GM23338 (cell line): Measurements from ENCODE around the gene ISLR2. TPM values are rescaled to one million over a fixed set of nuclear protein-coding genes. Genes with fewer than 3 reads are reported as not detected.

Experiments used
- ATAC-seq: fragments of 200-7000 bp; cut with Tn5 transposase; 3 replicates; pipeline ENCODE4 v1.9.1; 2020
- DNase-seq: peaks from one replicate; pipeline ENCODE4 v3.0.0-alpha.2; 2015; ENCODE audit warnings: low spot score
- H2AFZ ChIP-seq: fragments of 200-600 bp; sonication (generic); 2 replicates; pipeline ENCODE4 v1.8.0; 2016; ENCODE audit warnings: antibody characterized with exemption, mild to moderate bottlenecking, moderate library complexity
- H3F3A ChIP-seq: fragments of 200-600 bp; sonication (generic); replicated peaks from 2 replicates; pipeline ENCODE4 v1.8.0; 2017; ENCODE audit warnings: antibody characterized with exemption, mixed run types, low read depth
- H3K27ac ChIP-seq: fragments of 200-600 bp; sonication (generic); 2 replicates; pipeline ENCODE4 v1.6.1; 2016; ENCODE audit warnings: low read depth
- H3K27me3 ChIP-seq: fragments of 200-600 bp; sonication (generic); 2 replicates; pipeline ENCODE4 v1.8.0; 2016; ENCODE audit warnings: mild to moderate bottlenecking, mixed run types, moderate library complexity; ENCODE audit not compliant: insufficient read depth
- H3K36me3 ChIP-seq: fragments of 200-600 bp; sonication (generic); 2 replicates; pipeline ENCODE4 v1.8.0; 2016; ENCODE audit warnings: mild to moderate bottlenecking; ENCODE audit not compliant: insufficient read depth
- H3K4me1 ChIP-seq: fragments of 200-600 bp; sonication (generic); 2 replicates; pipeline ENCODE4 v1.8.0; 2016; ENCODE audit warnings: mild to moderate bottlenecking, moderate library complexity; ENCODE audit not compliant: insufficient read depth
- H3K4me2 ChIP-seq: fragments of 200-600 bp; sonication (generic); 2 replicates; pipeline ENCODE4 v1.7.1; 2017; ENCODE audit warnings: mixed run types
- H3K4me3 ChIP-seq: fragments of 200-600 bp; sonication (generic); 2 replicates; pipeline ENCODE4 v1.6.1; 2016; ENCODE audit warnings: mixed run types
- H3K79me2 ChIP-seq: fragments of 200-600 bp; sonication (generic); replicated peaks from 2 replicates; pipeline ENCODE4 v1.8.0; 2017; ENCODE audit warnings: mild to moderate bottlenecking; ENCODE audit not compliant: insufficient read depth
- H3K9me2 ChIP-seq: fragments of 200-600 bp; sonication (generic); 2 replicates; pipeline ENCODE4 v1.8.0; 2017; ENCODE audit not compliant: insufficient read depth
- H4K20me1 ChIP-seq: fragments of 200-600 bp; sonication (generic); replicated peaks from 2 replicates; pipeline ENCODE4 v1.8.0; 2017; ENCODE audit warnings: mild to moderate bottlenecking; ENCODE audit not compliant: insufficient read depth
- H3K27ac Mint-ChIP-seq: 2 replicates; pipeline ENCODE4 v1.8.0; 2020; ENCODE audit warnings: inconsistent platforms, mild to moderate bottlenecking, moderate library complexity, mixed read lengths
- H3K27me3 Mint-ChIP-seq: 3 replicates; pipeline ENCODE4 v1.8.0; 2022; ENCODE audit warnings: low read depth, mild to moderate bottlenecking, moderate library complexity, mixed read lengths, inconsistent platforms; ENCODE audit not compliant: insufficient read depth, poor library complexity
- H3K36me3 Mint-ChIP-seq: 3 replicates; pipeline ENCODE4 v1.8.0; 2021; ENCODE audit warnings: low read depth, mild to moderate bottlenecking, inconsistent platforms, moderate library complexity, mixed read lengths
- H3K4me1 Mint-ChIP-seq: 3 replicates; pipeline ENCODE4 v1.8.0; 2020; ENCODE audit warnings: mild to moderate bottlenecking, inconsistent platforms, mixed read lengths
- H3K4me3 Mint-ChIP-seq: 3 replicates; pipeline ENCODE4 v1.8.0; 2021; ENCODE audit warnings: moderate library complexity, mild to moderate bottlenecking, inconsistent platforms, mixed read lengths
- H3K9me3 Mint-ChIP-seq: 3 replicates; pipeline ENCODE4 v1.8.0; 2020; ENCODE audit warnings: moderate library complexity, mild to moderate bottlenecking, inconsistent platforms, mixed read lengths
- CREB1 ChIP-seq: fragments of 250-450 bp; sonication (Bioruptor Pico); IDR thresholded peaks from 2 replicates; pipeline ENCODE4 v1.5.0; 2020; ENCODE audit warnings: low read depth, mild to moderate bottlenecking, moderate library complexity
- ETS1 ChIP-seq: IDR thresholded peaks from 2 replicates; pipeline ENCODE4 v1.6.1; 2016; ENCODE audit warnings: antibody characterized with exemption
- EZH2 ChIP-seq: fragments of 200-600 bp; sonication (generic); IDR thresholded peaks from one replicate; pipeline ENCODE4 v1.8.0; 2017; ENCODE audit warnings: antibody characterized with exemption, mild to moderate bottlenecking, low read depth; ENCODE audit not compliant: unreplicated experiment
- EZH2phosphoT487 ChIP-seq: fragments of 200-600 bp; sonication (generic); IDR thresholded peaks from one replicate; pipeline ENCODE4 v1.8.1; 2018; ENCODE audit warnings: antibody characterized with exemption; ENCODE audit not compliant: unreplicated experiment
- JUNB ChIP-seq: IDR thresholded peaks from one replicate; pipeline ENCODE4 v1.6.1; 2016; ENCODE audit warnings: antibody characterized with exemption; ENCODE audit not compliant: unreplicated experiment
- NANOG ChIP-seq: IDR thresholded peaks from 2 replicates; pipeline ENCODE4 v1.6.1; 2016; ENCODE audit warnings: antibody characterized with exemption, borderline replicate concordance
- POLR2AphosphoS5 ChIP-seq: IDR thresholded peaks from 2 replicates; pipeline ENCODE4 v1.6.1; 2016; ENCODE audit warnings: antibody characterized with exemption, low read depth
- STAT1 ChIP-seq: IDR thresholded peaks from one replicate; pipeline ENCODE4 v1.6.1; 2016; ENCODE audit warnings: antibody characterized with exemption; ENCODE audit not compliant: unreplicated experiment
- ZNF114 ChIP-seq: fragments of 250-450 bp; sonication (Bioruptor Pico); IDR thresholded peaks from 2 replicates; pipeline ENCODE4 v1.5.0; 2020; ENCODE audit warnings: mild to moderate bottlenecking, moderate library complexity
- ZNF331 ChIP-seq: fragments of 250-450 bp; sonication (Bioruptor Pico); IDR thresholded peaks from 2 replicates; pipeline ENCODE4 v1.5.0; 2020; ENCODE audit warnings: low read depth, mild to moderate bottlenecking, moderate library complexity
- ZNF462 ChIP-seq: fragments of 250-450 bp; sonication (Bioruptor Pico); IDR thresholded peaks from 2 replicates; pipeline ENCODE4 v1.5.0; 2020; ENCODE audit warnings: mild to moderate bottlenecking, moderate library complexity
- polyA plus RNA-seq: library from polyadenylated mRNA; unstranded; fragments of >200 nt; fragmentation: Nextera tagmentation; extraction: Ambion mirVana; gene quantifications from 2 replicates; pipeline ENCODE4 v1.2.1, GENCODE V29; 2016
- total RNA-seq: library from RNA; depleted of rRNA; stranded (reverse); fragments of >200 nt; shearing (Covaris generic); gene quantifications from 2 replicates; pipeline ENCODE4 v1.2.3, GENCODE V29; 2014
- TF ChIP-seq, protein P1 (sequence below), 2 experiments: fragments of 200-600 bp in 1 of 2; sonication (generic) in 1 of 2; conservative IDR thresholded peaks; 2 replicates each; pipeline versions ENCODE4 v1.5.1 to v1.6.1; 2016 to 2017; ENCODE audit warnings: antibody characterized with exemption in 2 of 2, low read depth in 2 of 2, mild to moderate bottlenecking in 2 of 2, moderate library complexity in 1 of 2
- TF ChIP-seq, protein P2 (sequence below): IDR thresholded peaks from one replicate; pipeline ENCODE4 v1.6.1; 2018; ENCODE audit warnings: antibody characterized with exemption; ENCODE audit not compliant: unreplicated experiment

ISLR2 gene
- total and polyA plus RNA-seq, 2 experiments from 2014 or later, result 0.13 to 0.21 TPM

DNA sequence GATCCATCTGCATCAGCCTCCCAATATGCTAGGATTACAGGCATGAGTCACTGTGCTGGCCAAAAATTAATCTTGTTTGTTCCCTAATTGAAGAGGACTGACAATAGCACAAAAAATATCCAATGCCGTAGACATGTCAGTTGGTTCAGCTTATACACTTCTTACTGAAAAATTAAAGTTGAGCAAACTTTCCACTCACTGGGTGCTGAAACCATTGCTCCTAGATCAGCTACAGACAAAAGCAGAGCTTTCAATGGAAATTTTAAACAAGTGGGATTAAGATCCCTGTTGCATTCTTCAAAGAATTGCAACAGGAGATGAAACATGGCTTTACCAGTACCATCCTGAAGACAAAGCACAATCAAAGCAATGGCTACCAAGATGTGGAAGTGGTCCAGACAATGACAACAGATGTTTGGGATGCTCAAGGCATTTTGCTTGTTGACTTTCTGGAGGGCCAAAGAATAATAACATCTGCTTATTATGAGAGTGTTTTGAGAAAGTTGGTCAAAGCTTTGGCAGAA, 16.0 kb downstream of the ISLR2 start:
- ATAC-seq (no peak), DNase-seq (no peak)
- Mint-ChIP-seq H3K4me1 (peaks cover 5% of the 10 kb centered on the region; the same call in 2 of the 3 replicates), H3K9me3 (peaks cover 11% of the 10 kb centered on the region; the same call in 2 of the 3 replicates), H3K36me3 (no peaks in the 10 kb centered on the region), H3K4me3 (no peak overlapping the region), H3K27ac (no peak overlapping the region), H3K27me3 (peaks cover 4% of the 10 kb centered on the region)
- Histone ChIP-seq H3K4me2 (no peak overlapping the region), H3K36me3 (no peaks in the 10 kb centered on the region), H3K27ac (no peak overlapping the region), H3K9me2 (no peaks in the 10 kb centered on the region), H3K79me2 (no peaks in the 10 kb centered on the region), H3F3A (no peaks in the 10 kb centered on the region), H3K4me3 (no peak overlapping the region), H4K20me1 (no peaks in the 10 kb centered on the region), H3K4me1 (peaks cover 13% of the 10 kb centered on the region), H3K27me3 (no peaks in the 10 kb centered on the region), H2AFZ (no peak overlapping the region)
- TF ChIP-seq ZNF331 (CRISPR knock-in tag) (no peak), ZNF462 (no peak), CREB1 (CRISPR knock-in tag) (no peak), STAT1 (no peak), ZNF114 (CRISPR knock-in tag) (no peak), POLR2AphosphoS5 (no peak), EZH2 (no peak), NANOG (no peak), EZH2phosphoT487 (no peak), JUNB (no peak), ETS1 (no peak)
- TF ChIP-seq, protein P1, sequence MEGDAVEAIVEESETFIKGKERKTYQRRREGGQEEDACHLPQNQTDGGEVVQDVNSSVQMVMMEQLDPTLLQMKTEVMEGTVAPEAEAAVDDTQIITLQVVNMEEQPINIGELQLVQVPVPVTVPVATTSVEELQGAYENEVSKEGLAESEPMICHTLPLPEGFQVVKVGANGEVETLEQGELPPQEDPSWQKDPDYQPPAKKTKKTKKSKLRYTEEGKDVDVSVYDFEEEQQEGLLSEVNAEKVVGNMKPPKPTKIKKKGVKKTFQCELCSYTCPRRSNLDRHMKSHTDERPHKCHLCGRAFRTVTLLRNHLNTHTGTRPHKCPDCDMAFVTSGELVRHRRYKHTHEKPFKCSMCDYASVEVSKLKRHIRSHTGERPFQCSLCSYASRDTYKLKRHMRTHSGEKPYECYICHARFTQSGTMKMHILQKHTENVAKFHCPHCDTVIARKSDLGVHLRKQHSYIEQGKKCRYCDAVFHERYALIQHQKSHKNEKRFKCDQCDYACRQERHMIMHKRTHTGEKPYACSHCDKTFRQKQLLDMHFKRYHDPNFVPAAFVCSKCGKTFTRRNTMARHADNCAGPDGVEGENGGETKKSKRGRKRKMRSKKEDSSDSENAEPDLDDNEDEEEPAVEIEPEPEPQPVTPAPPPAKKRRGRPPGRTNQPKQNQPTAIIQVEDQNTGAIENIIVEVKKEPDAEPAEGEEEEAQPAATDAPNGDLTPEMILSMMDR (conservative IDR thresholded peaks at IDR 0.05; ENCODE audit: low read depth in 2 of 2), result no peak
- TF ChIP-seq, protein P2, sequence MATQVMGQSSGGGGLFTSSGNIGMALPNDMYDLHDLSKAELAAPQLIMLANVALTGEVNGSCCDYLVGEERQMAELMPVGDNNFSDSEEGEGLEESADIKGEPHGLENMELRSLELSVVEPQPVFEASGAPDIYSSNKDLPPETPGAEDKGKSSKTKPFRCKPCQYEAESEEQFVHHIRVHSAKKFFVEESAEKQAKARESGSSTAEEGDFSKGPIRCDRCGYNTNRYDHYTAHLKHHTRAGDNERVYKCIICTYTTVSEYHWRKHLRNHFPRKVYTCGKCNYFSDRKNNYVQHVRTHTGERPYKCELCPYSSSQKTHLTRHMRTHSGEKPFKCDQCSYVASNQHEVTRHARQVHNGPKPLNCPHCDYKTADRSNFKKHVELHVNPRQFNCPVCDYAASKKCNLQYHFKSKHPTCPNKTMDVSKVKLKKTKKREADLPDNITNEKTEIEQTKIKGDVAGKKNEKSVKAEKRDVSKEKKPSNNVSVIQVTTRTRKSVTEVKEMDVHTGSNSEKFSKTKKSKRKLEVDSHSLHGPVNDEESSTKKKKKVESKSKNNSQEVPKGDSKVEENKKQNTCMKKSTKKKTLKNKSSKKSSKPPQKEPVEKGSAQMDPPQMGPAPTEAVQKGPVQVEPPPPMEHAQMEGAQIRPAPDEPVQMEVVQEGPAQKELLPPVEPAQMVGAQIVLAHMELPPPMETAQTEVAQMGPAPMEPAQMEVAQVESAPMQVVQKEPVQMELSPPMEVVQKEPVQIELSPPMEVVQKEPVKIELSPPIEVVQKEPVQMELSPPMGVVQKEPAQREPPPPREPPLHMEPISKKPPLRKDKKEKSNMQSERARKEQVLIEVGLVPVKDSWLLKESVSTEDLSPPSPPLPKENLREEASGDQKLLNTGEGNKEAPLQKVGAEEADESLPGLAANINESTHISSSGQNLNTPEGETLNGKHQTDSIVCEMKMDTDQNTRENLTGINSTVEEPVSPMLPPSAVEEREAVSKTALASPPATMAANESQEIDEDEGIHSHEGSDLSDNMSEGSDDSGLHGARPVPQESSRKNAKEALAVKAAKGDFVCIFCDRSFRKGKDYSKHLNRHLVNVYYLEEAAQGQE, result no peak
